Glutamatergic neuron (in vitro differentiated cells): ENCODE results near the gene GPR160. TPM values are rescaled to one million over a fixed set of nuclear protein-coding genes. Genes with fewer than 3 reads are reported as not detected.
"Not testable (repeated sequence)": the region's sequence is repeated elsewhere in the genome, so short reads cannot be mapped to it uniquely, and the experiment has no call there.

Experiments
- DNase-seq: peaks from one replicate; pipeline ENCODE4 v3.0.0; 2022
- H3K27ac Mint-ChIP-seq: one replicate; pipeline ENCODE4 v1.8.0; 2020; ENCODE audit warnings: mild to moderate bottlenecking, mixed read lengths, inconsistent platforms; ENCODE audit not compliant: unreplicated experiment
- H3K27me3 Mint-ChIP-seq: one replicate; pipeline ENCODE4 v1.8.0; 2020; ENCODE audit warnings: mild to moderate bottlenecking, moderate library complexity, mixed read lengths, inconsistent platforms; ENCODE audit not compliant: unreplicated experiment
- H3K36me3 Mint-ChIP-seq: one replicate; pipeline ENCODE4 v1.8.0; 2020; ENCODE audit warnings: mild to moderate bottlenecking, mixed read lengths, inconsistent platforms; ENCODE audit not compliant: unreplicated experiment
- H3K4me1 Mint-ChIP-seq: one replicate; pipeline ENCODE4 v1.8.0; 2020; ENCODE audit warnings: mild to moderate bottlenecking, low read depth, mixed read lengths, inconsistent platforms; ENCODE audit not compliant: unreplicated experiment
- H3K4me3 Mint-ChIP-seq: one replicate; pipeline ENCODE4 v1.8.0; 2020; ENCODE audit warnings: mild to moderate bottlenecking, mixed read lengths, inconsistent platforms; ENCODE audit not compliant: unreplicated experiment
- H3K9me3 Mint-ChIP-seq: one replicate; pipeline ENCODE4 v1.8.0; 2020; ENCODE audit warnings: mild to moderate bottlenecking, moderate library complexity, mixed read lengths, inconsistent platforms; ENCODE audit not compliant: unreplicated experiment
- CTCF ChIP-seq: fragments of 200-600 bp; sonication (generic); IDR thresholded peaks from one replicate; pipeline ENCODE4 v1.5.0; 2021; ENCODE audit not compliant: partially characterized antibody, unreplicated experiment
- total RNA-seq: library from RNA; stranded (reverse); fragmentation: NEBNext Ultra II Directional; extraction: Animal tissue kit (Norgen Biotek cat#: 25700); gene quantifications from one replicate; pipeline ENCODE4 v1.2.1, GENCODE V29; 2021; ENCODE audit not compliant: unreplicated experiment

Gene GPR160
- total RNA-seq, 1 donor from 2014 or later: not detected

- no peaks in the 10 kb centered on the region for H3K4me1 Mint-ChIP-seq
- no peaks in the 10 kb centered on the region for H3K9me3 Mint-ChIP-seq
- H3K27me3 Mint-ChIP-seq: no peaks in the 10 kb centered on the region
- no peaks in the 10 kb centered on the region for H3K36me3 Mint-ChIP-seq
- H3K27ac Mint-ChIP-seq: no peak overlapping the region
- DNase-seq: no peak
- no peak for TF ChIP-seq CTCF
- no peak overlapping the region for H3K4me3 Mint-ChIP-seq
These were observed 64.6 kb downstream of the GPR160 start for GRCh38 chr3:170102431-170102830.

DNA sequence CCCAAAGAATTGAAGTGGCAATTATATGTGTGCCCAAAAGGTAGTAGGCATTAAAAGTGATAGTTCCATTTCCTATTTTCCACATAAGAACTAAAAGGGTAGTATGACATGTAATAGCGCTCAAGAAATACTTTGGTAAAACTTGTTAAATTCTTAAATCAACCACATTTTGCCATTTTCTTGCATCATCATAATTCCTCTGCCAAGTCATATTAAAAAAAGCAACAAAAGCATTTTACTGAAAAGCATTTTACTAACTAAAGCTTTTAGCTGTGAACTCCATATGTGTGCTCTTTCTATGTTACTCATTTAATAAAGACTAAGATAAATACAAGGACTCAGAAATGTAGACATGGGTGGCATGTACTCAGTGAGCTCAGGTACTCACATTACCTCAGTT, 70.1 kb downstream of the GPR160 start:
- no peaks in the 10 kb centered on the region for H3K9me3 Mint-ChIP-seq
- no peak overlapping the region for H3K4me3 Mint-ChIP-seq
- H3K27me3 Mint-ChIP-seq: peaks cover 2% of the 10 kb centered on the region
- no peaks in the 10 kb centered on the region for H3K36me3 Mint-ChIP-seq
- DNase-seq: no peak
- no peak overlapping the region for H3K27ac Mint-ChIP-seq
- no peaks in the 10 kb centered on the region for H3K4me1 Mint-ChIP-seq
- TF ChIP-seq CTCF: no peak

- no peaks in the 10 kb centered on the region for H3K9me3 Mint-ChIP-seq
- peaks cover 2% of the 10 kb centered on the region for H3K27me3 Mint-ChIP-seq
- no peak for TF ChIP-seq CTCF
- no peaks in the 10 kb centered on the region for H3K36me3 Mint-ChIP-seq
- H3K4me3 Mint-ChIP-seq: no peak overlapping the region
- DNase-seq: no peak
- no peak overlapping the region for H3K27ac Mint-ChIP-seq
- H3K4me1 Mint-ChIP-seq: no peaks in the 10 kb centered on the region
These were observed 71.2 kb downstream of the GPR160 start for GRCh38 chr3:170108955-170109354.

- no peak overlapping the region for H3K4me3 Mint-ChIP-seq
- no peak overlapping the region for H3K27ac Mint-ChIP-seq
- H3K4me1 Mint-ChIP-seq: no peaks in the 10 kb centered on the region
- DNase-seq: no peak
- H3K36me3 Mint-ChIP-seq: no peaks in the 10 kb centered on the region
- H3K27me3 Mint-ChIP-seq: peaks cover 2% of the 10 kb centered on the region
- TF ChIP-seq CTCF: no peak
- H3K9me3 Mint-ChIP-seq: no peaks in the 10 kb centered on the region
These were observed 71.9 kb downstream of the GPR160 start for GRCh38 chr3:170109579-170110293.

- Mint-ChIP-seq H3K9me3 (no peaks in the 10 kb centered on the region), H3K27ac (no peak overlapping the region), H3K36me3 (no peaks in the 10 kb centered on the region), H3K27me3 (peaks cover 2% of the 10 kb centered on the region), H3K4me1 (no peaks in the 10 kb centered on the region), H3K4me3 (no peak overlapping the region)
- no peak for TF ChIP-seq CTCF
- no peak for DNase-seq
These were observed 73.5 kb downstream of the GPR160 start for GRCh38 chr3:170111147-170111771.

DNA sequence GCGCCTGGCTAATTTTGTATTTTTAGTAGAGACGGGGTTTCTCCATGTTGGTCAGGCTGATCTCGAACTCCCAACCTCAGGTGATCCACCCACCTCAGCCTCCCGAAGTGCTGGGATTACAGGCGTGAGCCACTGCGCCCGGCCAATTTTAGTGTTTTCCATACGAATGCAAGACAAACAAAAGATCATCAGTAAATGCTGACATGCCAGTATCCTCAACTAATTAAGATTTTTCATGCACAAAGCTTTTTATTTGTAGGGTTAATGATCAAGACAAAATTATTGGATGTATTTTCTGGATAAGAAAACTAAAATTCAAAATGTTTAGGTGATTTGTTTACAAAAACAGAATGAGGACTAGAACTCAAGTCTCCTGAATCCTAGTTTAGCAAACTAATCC, 76.4 kb downstream of the GPR160 start:
- H3K27ac Mint-ChIP-seq, H3K27me3 Mint-ChIP-seq, H3K9me3 Mint-ChIP-seq, H3K4me3 Mint-ChIP-seq, H3K36me3 Mint-ChIP-seq, DNase-seq, H3K4me1 Mint-ChIP-seq: not testable (repeated sequence)
